AG09309 (cell line): ENCODE measurements around the gene DNAJC13.

Experiments used
- DNase-seq: peaks from one replicate; pipeline ENCODE4 v3.0.0-alpha.2; 2010; ENCODE audit warnings: low read depth
- H3K4me3 ChIP-seq: 2 replicates; pipeline ENCODE4 v1.5.1; 2011; ENCODE audit warnings: mild to moderate bottlenecking, low read depth, low read length, moderate library complexity; ENCODE audit not compliant: control insufficient read depth
- CTCF ChIP-seq: IDR thresholded peaks from 2 replicates; pipeline ENCODE4 v1.5.1; 2011; ENCODE audit warnings: mild to moderate bottlenecking, low read depth, low read length, inconsistent platforms; ENCODE audit not compliant: insufficient read depth, control insufficient read depth; ENCODE audit errors: missing control alignments

Gene DNAJC13

GRCh38 chr3:132545471-132545870 is 128.2 kb downstream of the DNAJC13 start:
- no peak overlapping the region for H3K4me3 ChIP-seq
- no peak for TF ChIP-seq CTCF
- no peak for DNase-seq

- no peak for DNase-seq
- TF ChIP-seq CTCF: no peak
- H3K4me3 ChIP-seq: no peak overlapping the region
Measured at GRCh38 chr3:132549169-132549568, 131.9 kb downstream of the DNAJC13 start.

GRCh38 chr3:132549890-132550578 is 132.7 kb downstream of the DNAJC13 start:
- TF ChIP-seq CTCF: no peak
- no peak overlapping the region for H3K4me3 ChIP-seq
- peak; percentile 39 for DNase-seq

- TF ChIP-seq CTCF: no peak
- H3K4me3 ChIP-seq: no peak overlapping the region
- DNase-seq: no peak
Measured at GRCh38 chr3:132550579-132551305, 133.4 kb downstream of the DNAJC13 start.

- no peak for TF ChIP-seq CTCF
- no peak overlapping the region for H3K4me3 ChIP-seq
- no peak for DNase-seq
Measured at GRCh38 chr3:132553826-132554225, 136.5 kb downstream of the DNAJC13 start.

GRCh38 chr3:132554437-132554836 is 137.1 kb downstream of the DNAJC13 start:
- no peak for TF ChIP-seq CTCF
- DNase-seq: no peak
- no peak overlapping the region for H3K4me3 ChIP-seq
